DOHH2 (cell line): Measurements from ENCODE around the gene PPP2R3A.

Source experiments
- EZH2phosphoT487 ChIP-seq: fragments of 200-600 bp; sonication (generic); IDR thresholded peaks from 2 replicates; pipeline ENCODE4 v1.6.1; 2017; ENCODE audit warnings: borderline replicate concordance, mild to moderate bottlenecking, antibody characterized with exemption, low read length, moderate library complexity, mixed read lengths
- TF ChIP-seq, protein P1 (sequence below): fragments of 200-600 bp; sonication (generic); IDR thresholded peaks from one replicate; pipeline ENCODE4 v1.5.1; 2014; ENCODE audit warnings: antibody characterized with exemption, mild to moderate bottlenecking, low read depth, low read length; ENCODE audit not compliant: poor library complexity, severe bottlenecking

DNA sequence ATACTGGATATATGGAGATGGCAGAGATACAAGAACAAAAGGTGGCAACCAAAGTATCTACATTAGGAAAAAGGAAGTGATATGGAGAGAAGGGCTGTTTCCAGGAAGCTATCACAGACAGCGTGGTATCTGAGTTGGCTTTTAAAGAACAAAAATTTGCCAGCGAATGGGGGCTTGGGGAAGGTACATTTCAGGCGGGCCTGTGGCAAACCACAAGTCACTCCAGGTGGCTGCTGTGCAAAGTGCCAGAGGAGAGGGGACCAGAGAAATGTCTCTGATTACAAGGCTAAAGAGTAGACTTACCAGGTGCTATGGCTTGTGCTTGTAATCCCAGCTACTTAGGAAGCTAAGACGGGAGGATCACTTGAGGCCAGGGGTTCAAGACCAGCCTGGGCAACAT, 139.5 kb downstream of the PPP2R3A start:
- TF ChIP-seq, protein P1, sequence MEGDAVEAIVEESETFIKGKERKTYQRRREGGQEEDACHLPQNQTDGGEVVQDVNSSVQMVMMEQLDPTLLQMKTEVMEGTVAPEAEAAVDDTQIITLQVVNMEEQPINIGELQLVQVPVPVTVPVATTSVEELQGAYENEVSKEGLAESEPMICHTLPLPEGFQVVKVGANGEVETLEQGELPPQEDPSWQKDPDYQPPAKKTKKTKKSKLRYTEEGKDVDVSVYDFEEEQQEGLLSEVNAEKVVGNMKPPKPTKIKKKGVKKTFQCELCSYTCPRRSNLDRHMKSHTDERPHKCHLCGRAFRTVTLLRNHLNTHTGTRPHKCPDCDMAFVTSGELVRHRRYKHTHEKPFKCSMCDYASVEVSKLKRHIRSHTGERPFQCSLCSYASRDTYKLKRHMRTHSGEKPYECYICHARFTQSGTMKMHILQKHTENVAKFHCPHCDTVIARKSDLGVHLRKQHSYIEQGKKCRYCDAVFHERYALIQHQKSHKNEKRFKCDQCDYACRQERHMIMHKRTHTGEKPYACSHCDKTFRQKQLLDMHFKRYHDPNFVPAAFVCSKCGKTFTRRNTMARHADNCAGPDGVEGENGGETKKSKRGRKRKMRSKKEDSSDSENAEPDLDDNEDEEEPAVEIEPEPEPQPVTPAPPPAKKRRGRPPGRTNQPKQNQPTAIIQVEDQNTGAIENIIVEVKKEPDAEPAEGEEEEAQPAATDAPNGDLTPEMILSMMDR = no peak
- TF ChIP-seq EZH2phosphoT487 = no peak
